Peyer's patch (tissue), 4 donors: Measurements from ENCODE around the gene ANAPC13. TPM values are rescaled to one million over a fixed set of nuclear protein-coding genes. Genes with fewer than 3 reads are reported as not detected.

Source experiments
- DNase-seq, 3 donors: peaks; one replicate each; pipeline ENCODE4 v3.0.0-alpha.2; 2017 to 2019
- H3K27ac ChIP-seq, 4 donors: fragments of 200-600 bp; sonication (generic); one replicate each; pipeline ENCODE4 v1.5.1; 2016 to 2019
- H3K27me3 ChIP-seq, 2 donors: fragments of 200-600 bp; sonication (generic); one replicate each; pipeline ENCODE4 v1.5.1; 2019
- H3K36me3 ChIP-seq, 3 donors: fragments of 200-600 bp; sonication (generic); one replicate each; pipeline ENCODE4 v1.5.1; 2016 to 2019
- H3K4me1 ChIP-seq, 4 donors: fragments of 200-600 bp; sonication (generic); one replicate each; pipeline ENCODE4 v1.5.1; 2016 to 2019
- H3K4me3 ChIP-seq, 4 donors: fragments of 200-600 bp; sonication (generic); 1 replicate in 3 of 4; 2 replicates in 1 of 4; pipeline ENCODE4 v1.5.1; 2016 to 2019; ENCODE audit warnings: mild to moderate bottlenecking in 1 of 4
- H3K9me3 ChIP-seq, 4 donors: fragments of 200-600 bp; sonication (generic); one replicate each; pipeline ENCODE4 v1.5.1; 2016 to 2019; ENCODE audit warnings: mild to moderate bottlenecking in 1 of 4
- POLR2A ChIP-seq, 2 donors: fragments of 450-650 bp; IDR thresholded peaks; one replicate each; pipeline ENCODE4 v1.5.1; 2017; ENCODE audit warnings: antibody characterized with exemption in 2 of 2, mild to moderate bottlenecking in 2 of 2, moderate library complexity in 2 of 2
- total RNA-seq, 4 donors: library from RNA; depleted of rRNA; stranded (reverse); fragments of >200 nt; gene quantifications; one replicate each; pipeline ENCODE4 v1.1.0, GENCODE V29; 2016
- TF ChIP-seq, protein P1 (sequence below), 6 experiments: fragments of 450-650 bp in 4 of 6; fragments of 200-600 bp in 2 of 6; sonication (generic) in 1 of 6; IDR thresholded peaks; one replicate each; pipeline ENCODE4 v1.5.1; 2017 to 2019; ENCODE audit warnings: antibody characterized with exemption in 6 of 6, mild to moderate bottlenecking in 3 of 6, moderate library complexity in 1 of 6

ANAPC13 gene
- total RNA-seq, 4 donors from 2014 or later = 24.5 to 50.3 (median 39.9) TPM

DNA sequence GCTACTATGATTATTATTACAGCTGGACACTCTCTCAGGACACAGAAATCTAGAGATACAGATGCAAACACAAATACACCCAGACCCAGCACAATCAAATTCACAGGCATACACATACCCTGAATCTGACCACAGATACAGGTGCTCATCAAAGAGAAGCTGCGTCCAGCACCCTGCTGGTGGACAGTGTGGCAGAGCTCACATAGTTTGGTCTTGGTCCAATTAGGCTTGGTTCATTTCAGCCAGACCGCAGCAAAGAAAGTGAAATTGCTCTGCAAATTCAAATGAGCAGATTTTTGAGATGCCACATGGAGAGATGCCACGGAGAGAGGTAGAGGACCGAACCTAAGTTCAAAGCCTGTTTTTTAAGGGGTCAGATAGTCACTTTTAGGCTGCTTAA, 55.6 kb downstream of the ANAPC13 start:
- Histone ChIP-seq H3K4me1 (no peaks in the 10 kb centered on the region), H3K27ac (no peak overlapping the region), H3K36me3 (no peaks in the 10 kb centered on the region), H3K27me3 (no peaks in the 10 kb centered on the region), H3K4me3 (no peak overlapping the region), H3K9me3 (no peaks in the 10 kb centered on the region)
- DNase-seq = no peak
- TF ChIP-seq, protein P1, sequence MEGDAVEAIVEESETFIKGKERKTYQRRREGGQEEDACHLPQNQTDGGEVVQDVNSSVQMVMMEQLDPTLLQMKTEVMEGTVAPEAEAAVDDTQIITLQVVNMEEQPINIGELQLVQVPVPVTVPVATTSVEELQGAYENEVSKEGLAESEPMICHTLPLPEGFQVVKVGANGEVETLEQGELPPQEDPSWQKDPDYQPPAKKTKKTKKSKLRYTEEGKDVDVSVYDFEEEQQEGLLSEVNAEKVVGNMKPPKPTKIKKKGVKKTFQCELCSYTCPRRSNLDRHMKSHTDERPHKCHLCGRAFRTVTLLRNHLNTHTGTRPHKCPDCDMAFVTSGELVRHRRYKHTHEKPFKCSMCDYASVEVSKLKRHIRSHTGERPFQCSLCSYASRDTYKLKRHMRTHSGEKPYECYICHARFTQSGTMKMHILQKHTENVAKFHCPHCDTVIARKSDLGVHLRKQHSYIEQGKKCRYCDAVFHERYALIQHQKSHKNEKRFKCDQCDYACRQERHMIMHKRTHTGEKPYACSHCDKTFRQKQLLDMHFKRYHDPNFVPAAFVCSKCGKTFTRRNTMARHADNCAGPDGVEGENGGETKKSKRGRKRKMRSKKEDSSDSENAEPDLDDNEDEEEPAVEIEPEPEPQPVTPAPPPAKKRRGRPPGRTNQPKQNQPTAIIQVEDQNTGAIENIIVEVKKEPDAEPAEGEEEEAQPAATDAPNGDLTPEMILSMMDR (IDR thresholded peaks at IDR 0.05) = no peak
- TF ChIP-seq POLR2A (IDR thresholded peaks at IDR 0.05) = no peak

GRCh38 chr3:134428401-134428800, 57.4 kb downstream of the ANAPC13 start:
- no peaks in the 10 kb centered on the region for H3K27me3 ChIP-seq
- no peak overlapping the region for H3K27ac ChIP-seq
- no peak overlapping the region for H3K4me3 ChIP-seq
- no peaks in the 10 kb centered on the region for H3K36me3 ChIP-seq
- no peaks in the 10 kb centered on the region for H3K9me3 ChIP-seq
- TF ChIP-seq, protein P1 (IDR thresholded peaks at IDR 0.05) = no peak
- TF ChIP-seq POLR2A (IDR thresholded peaks at IDR 0.05) = no peak
- H3K4me1 ChIP-seq = no peaks in the 10 kb centered on the region
- no peak for DNase-seq

Other genes starting within 250 kb of the ANAPC13 start
- 10 to 100 TPM; 24.3 to 71.4 (median 38.2) TPM for gene RYK, start 235.1 kb downstream of the ANAPC13 start, total RNA-seq
- 10 to 100 TPM; 20.3 to 72.8 (median 31.6) TPM for gene AMOTL2, start 111.5 kb downstream of the ANAPC13 start, total RNA-seq
- 10 to 100 TPM; 13.3 to 67.7 (median 19.6) TPM for gene CEP63, start 72 bp upstream of the ANAPC13 start, total RNA-seq
- gene KY, start 165.0 kb upstream of the ANAPC13 start, total RNA-seq = under 1 TPM in 1 of 4 donors, not detected in 3; 0.88 TPM